ENCODE results near the gene UHRF1. TPM values are rescaled to one million over a fixed set of nuclear protein-coding genes. Genes with fewer than 3 reads are reported as not detected.

Gene UHRF1
- total and polyA plus RNA-seq, 4 donors = 0.06 to 57.4 (median 0.73) TPM

- DNase-seq (ENCODE audit: low spot score) = no peak
- peak overlapping the region in 1 of 2 donors; percentile 82 for H3K27ac ChIP-seq (ENCODE audit: low read depth in 1 of 2, low read length in 2 of 2)
- no peaks in the 10 kb centered on the region for H3K9me3 ChIP-seq (ENCODE audit: control insufficient read depth in 4 of 4, low read length in 3 of 4)
- H3K27me3 ChIP-seq (ENCODE audit: control insufficient read depth in 4 of 4, insufficient read depth in 4 of 4, low read length in 3 of 4) = no peaks in the 10 kb centered on the region
- no peak overlapping the region for H3K4me3 ChIP-seq (ENCODE audit: low read depth in 1 of 3, low read length in 3 of 3)
- H3K9ac ChIP-seq (ENCODE audit: low read depth in 1 of 2, low read length in 2 of 2) = peak overlapping the region in 1 of 2 donors; percentile 27
- TF ChIP-seq FOXA1 (IDR thresholded peaks at IDR 0.05) (no peak), YY1 (IDR thresholded peaks at IDR 0.05) (no peak), REST (IDR thresholded peaks at IDR 0.05) (no peak), ZBTB33 (IDR thresholded peaks at IDR 0.05) (no peak), TAF1 (conservative IDR thresholded peaks at IDR 0.05) (no peak), EGR1 (IDR thresholded peaks at IDR 0.05; ENCODE audit: low read depth in 2 of 2) (no peak), NR2F2 (IDR thresholded peaks at IDR 0.05) (no peak), MAX (IDR thresholded peaks at IDR 0.05) (no peak), GABPA (IDR thresholded peaks at IDR 0.05 in 1 of 2, conservative IDR thresholded peaks at IDR 0.05 in 1 of 2) (no peak), RXRA (IDR thresholded peaks at IDR 0.05) (no peak)
- H3K4me1 ChIP-seq (ENCODE audit: control insufficient read depth in 4 of 4, insufficient read depth in 4 of 4, low read length in 3 of 4) = peaks cover 0 to 14% (median 5%) of the 10 kb centered on the region in 4 donors
- 82% methylated on average over 10 of the region's 10 CpGs for WGBS
- H3K36me3 ChIP-seq (ENCODE audit: control insufficient read depth in 4 of 4, insufficient read depth in 3 of 4, low read depth in 1 of 4, low read length in 3 of 4) = no peaks in the 10 kb centered on the region
Observed at GRCh38 chr19:4868286-4868834, 40.9 kb upstream of the UHRF1 start.

GRCh38 chr19:4870025-4870700 is 39.1 kb upstream of the UHRF1 start:
- Histone ChIP-seq H3K9ac (ENCODE audit: low read depth in 1 of 2, low read length in 2 of 2) (no peak overlapping the region), H3K4me3 (ENCODE audit: low read depth in 1 of 3, low read length in 3 of 3) (no peak overlapping the region), H3K4me1 (ENCODE audit: control insufficient read depth in 4 of 4, insufficient read depth in 4 of 4, low read length in 3 of 4) (peaks cover 0 to 14% (median 5%) of the 10 kb centered on the region in 4 donors), H3K9me3 (ENCODE audit: control insufficient read depth in 4 of 4, low read length in 3 of 4) (no peaks in the 10 kb centered on the region), H3K27me3 (ENCODE audit: control insufficient read depth in 4 of 4, insufficient read depth in 4 of 4, low read length in 3 of 4) (no peaks in the 10 kb centered on the region), H3K36me3 (ENCODE audit: control insufficient read depth in 4 of 4, insufficient read depth in 3 of 4, low read depth in 1 of 4, low read length in 3 of 4) (no peaks in the 10 kb centered on the region), H3K27ac (ENCODE audit: low read depth in 1 of 2, low read length in 2 of 2) (no peak overlapping the region)
- DNase-seq (ENCODE audit: low spot score) = no peak
- WGBS = 80% methylated on average over 10 of the region's 10 CpGs
- no peak for TF ChIP-seq ZBTB33 (IDR thresholded peaks at IDR 0.05)
- no peak for TF ChIP-seq TAF1 (conservative IDR thresholded peaks at IDR 0.05)
- TF ChIP-seq JUND (IDR thresholded peaks at IDR 0.05) = peak in 1 of 2 donors; percentile 75
